DND-41 (cell line): ENCODE measurements around the gene ZNF672.

ENCODE experiments used
- ATAC-seq: fragments of 200-7000 bp; cut with Tn5 transposase; 3 replicates; pipeline ENCODE4 v1.9.1; 2021; ENCODE audit warnings: low read depth; ENCODE audit not compliant: insufficient read depth
- DNase-seq: peaks from one replicate; pipeline ENCODE4 v3.0.0-alpha.2; 2020
- H2AFZ ChIP-seq: 2 replicates; pipeline ENCODE4 v1.6.0; 2012; ENCODE audit warnings: low read depth, low read length
- H3K27ac ChIP-seq: 2 replicates; pipeline ENCODE4 v1.5.1; 2012; ENCODE audit warnings: low read length, inconsistent platforms
- H3K27me3 ChIP-seq: fragments of 200-600 bp; sonication (generic); 2 replicates; pipeline ENCODE4 v1.6.0; 2012; ENCODE audit warnings: low read length, mild to moderate bottlenecking, inconsistent platforms; ENCODE audit not compliant: insufficient read depth, poor library complexity
- H3K36me3 ChIP-seq: 2 replicates; pipeline ENCODE4 v1.5.1; 2012; ENCODE audit warnings: low read length, inconsistent platforms; ENCODE audit not compliant: insufficient read depth
- H3K4me1 ChIP-seq: 2 replicates; pipeline ENCODE4 v1.5.1; 2012; ENCODE audit warnings: mild to moderate bottlenecking, low read length; ENCODE audit not compliant: insufficient read depth
- H3K4me2 ChIP-seq: 2 replicates; pipeline ENCODE4 v1.6.0; 2012; ENCODE audit warnings: mild to moderate bottlenecking, moderate library complexity, low read length, inconsistent platforms; ENCODE audit not compliant: insufficient read depth
- H3K4me3 ChIP-seq, 2 experiments: fragments of 200-600 bp in 1 of 2; shearing (Covaris generic) in 1 of 2; 2 replicates each; pipeline ENCODE4 v1.5.1; 2012 to 2016; ENCODE audit warnings: inconsistent platforms in 2 of 2, low read length in 2 of 2, mild to moderate bottlenecking in 2 of 2, low read depth in 1 of 2, moderate library complexity in 1 of 2
- H3K79me2 ChIP-seq: 2 replicates; pipeline ENCODE4 v1.6.0; 2012; ENCODE audit warnings: low read length, inconsistent platforms; ENCODE audit not compliant: insufficient read depth
- H3K9ac ChIP-seq: 2 replicates; pipeline ENCODE4 v1.6.0; 2012; ENCODE audit warnings: low read depth, mild to moderate bottlenecking, inconsistent platforms, low read length, moderate library complexity
- H3K9me3 ChIP-seq: 2 replicates; pipeline ENCODE4 v1.5.1; 2012; ENCODE audit warnings: low read length, moderate library complexity, mild to moderate bottlenecking, inconsistent platforms; ENCODE audit not compliant: insufficient read depth, severe bottlenecking
- H4K20me1 ChIP-seq: 2 replicates; pipeline ENCODE4 v1.6.0; 2012; ENCODE audit warnings: low read length; ENCODE audit not compliant: insufficient read depth
- EZH2 ChIP-seq: IDR thresholded peaks from 3 replicates; pipeline ENCODE4 v1.6.1; 2012; ENCODE audit warnings: borderline replicate concordance, low read depth, mild to moderate bottlenecking, moderate library complexity, low read length, inconsistent platforms; ENCODE audit not compliant: severe bottlenecking
- TF ChIP-seq, protein P1 (sequence below): IDR thresholded peaks from 2 replicates; pipeline ENCODE4 v1.5.1; 2012; ENCODE audit warnings: borderline replicate concordance, low read length, moderate library complexity, mild to moderate bottlenecking; ENCODE audit not compliant: poor library complexity, severe bottlenecking; ENCODE audit errors: extremely low read depth

ZNF672 gene

DNA sequence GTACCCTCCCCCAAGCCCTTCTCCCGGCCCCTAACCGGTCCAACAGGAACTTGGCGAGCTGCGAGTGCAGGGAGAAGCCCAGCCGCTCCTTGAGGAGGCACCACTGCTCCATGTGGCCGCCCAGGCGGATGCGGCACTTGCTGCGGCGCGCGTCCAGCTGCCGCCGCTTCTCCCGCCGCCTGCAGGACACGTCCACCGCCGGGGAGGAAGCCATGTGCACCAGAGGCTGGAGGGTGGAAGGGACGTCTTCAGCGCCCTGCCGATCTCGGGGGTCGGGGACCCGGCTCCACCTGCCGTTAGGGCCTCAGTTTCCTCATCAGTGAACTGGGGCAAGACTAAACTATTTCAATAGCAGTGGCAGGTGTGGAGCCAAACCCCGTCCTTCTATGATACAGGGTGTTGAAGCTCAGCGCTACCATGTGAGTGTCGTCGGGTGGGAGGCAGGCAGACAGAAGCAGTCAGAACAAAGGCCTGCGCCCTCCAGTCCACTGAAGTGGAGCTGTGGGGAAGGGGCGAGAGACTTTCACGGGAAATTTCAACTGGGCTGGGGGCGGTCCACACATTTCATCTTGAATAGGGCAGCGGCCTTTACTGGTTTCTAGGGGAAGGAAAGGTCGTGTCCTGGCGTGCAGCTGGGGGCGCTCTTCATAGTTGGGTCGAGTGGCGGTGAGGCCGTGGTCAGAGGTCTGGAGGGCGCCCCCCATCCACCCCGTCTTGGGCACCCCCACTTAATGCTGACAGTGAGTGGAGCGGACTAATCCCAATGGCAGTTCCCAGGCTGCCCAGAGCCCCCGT is 20.3 kb downstream of the ZNF672 start:
- ATAC-seq, result peak; percentile 22
- no peaks in the 10 kb centered on the region for H3K9me3 ChIP-seq
- peaks cover 32% of the 10 kb centered on the region for H3K36me3 ChIP-seq
- peak overlapping the region; percentile 95 for H3K4me2 ChIP-seq
- peaks cover 30% of the 10 kb centered on the region for H3K79me2 ChIP-seq
- peaks cover 54% of the 10 kb centered on the region for H3K4me1 ChIP-seq
- H4K20me1 ChIP-seq, result 0 out of 2 replicates have a peak, but pooled peaks cover under 1% of the 10 kb centered on the region
- DNase-seq, result peak; percentile 60
- peak overlapping the region; percentile 97 for H2AFZ ChIP-seq
- peak overlapping the region; percentile 55 to 94 for H3K4me3 ChIP-seq
- TF ChIP-seq EZH2, result no peak
- TF ChIP-seq, protein P1, sequence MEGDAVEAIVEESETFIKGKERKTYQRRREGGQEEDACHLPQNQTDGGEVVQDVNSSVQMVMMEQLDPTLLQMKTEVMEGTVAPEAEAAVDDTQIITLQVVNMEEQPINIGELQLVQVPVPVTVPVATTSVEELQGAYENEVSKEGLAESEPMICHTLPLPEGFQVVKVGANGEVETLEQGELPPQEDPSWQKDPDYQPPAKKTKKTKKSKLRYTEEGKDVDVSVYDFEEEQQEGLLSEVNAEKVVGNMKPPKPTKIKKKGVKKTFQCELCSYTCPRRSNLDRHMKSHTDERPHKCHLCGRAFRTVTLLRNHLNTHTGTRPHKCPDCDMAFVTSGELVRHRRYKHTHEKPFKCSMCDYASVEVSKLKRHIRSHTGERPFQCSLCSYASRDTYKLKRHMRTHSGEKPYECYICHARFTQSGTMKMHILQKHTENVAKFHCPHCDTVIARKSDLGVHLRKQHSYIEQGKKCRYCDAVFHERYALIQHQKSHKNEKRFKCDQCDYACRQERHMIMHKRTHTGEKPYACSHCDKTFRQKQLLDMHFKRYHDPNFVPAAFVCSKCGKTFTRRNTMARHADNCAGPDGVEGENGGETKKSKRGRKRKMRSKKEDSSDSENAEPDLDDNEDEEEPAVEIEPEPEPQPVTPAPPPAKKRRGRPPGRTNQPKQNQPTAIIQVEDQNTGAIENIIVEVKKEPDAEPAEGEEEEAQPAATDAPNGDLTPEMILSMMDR, result peak; percentile 62
- H3K9ac ChIP-seq, result peak overlapping the region; percentile 97
- no peaks in the 10 kb centered on the region for H3K27me3 ChIP-seq
- peak overlapping the region; percentile 91 for H3K27ac ChIP-seq

DNA sequence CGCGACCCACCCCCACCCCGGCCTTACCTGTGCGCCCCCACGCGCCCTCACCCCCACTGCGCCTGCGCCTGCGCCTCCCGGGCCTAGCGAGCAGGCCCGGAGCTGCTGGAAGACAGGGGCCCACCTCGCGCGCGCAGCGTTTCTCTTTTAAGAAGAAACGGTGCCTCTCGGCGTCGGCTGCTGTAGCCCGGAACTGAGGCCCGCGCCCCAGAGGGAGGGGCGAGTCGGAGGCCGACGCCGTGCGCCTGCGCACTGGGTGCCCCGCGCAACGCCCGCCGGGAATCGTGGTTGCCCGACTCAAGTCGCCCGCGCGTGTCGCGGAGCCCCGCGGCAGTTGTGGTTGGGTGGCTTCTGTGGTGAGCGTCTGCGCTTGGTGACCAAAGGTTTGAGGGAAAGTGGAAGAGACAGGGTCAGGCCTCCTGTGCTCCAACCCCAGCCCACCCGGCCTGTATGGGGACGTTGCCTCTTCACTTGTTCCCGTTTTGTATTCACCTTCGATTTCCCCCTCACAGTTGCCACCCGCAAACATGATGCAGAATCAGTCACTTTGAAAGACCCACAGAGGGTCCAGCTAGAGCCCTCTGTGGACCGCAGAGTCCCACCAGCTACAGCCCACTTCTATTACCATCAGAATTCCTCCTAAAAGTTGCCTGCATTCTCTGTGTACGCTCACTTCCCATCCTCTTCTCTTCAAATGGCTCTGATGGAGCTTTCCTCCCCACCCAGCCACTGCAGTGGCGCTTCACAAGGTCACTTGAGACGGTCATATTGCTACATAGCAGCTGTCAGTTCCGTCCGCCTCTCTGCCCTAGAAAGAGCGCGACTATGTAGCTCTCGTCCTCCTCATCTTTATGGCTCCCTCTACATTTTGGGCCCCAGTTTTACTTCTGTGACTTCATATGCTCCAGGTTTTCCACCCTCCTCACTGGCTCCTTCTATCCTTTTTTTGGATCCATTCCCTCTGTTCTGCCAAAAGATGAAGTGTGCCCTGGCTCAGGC is 21.2 kb downstream of the ZNF672 start, which contains the start of gene ZNF692:
Gene ZNF692, minus strand, starts transcription at position 195 of the 999 bp plus-strand sequence. CDS start 776 bp downstream, outside the sequence.
- Histone ChIP-seq H3K4me3 (peak within 1 kb of the TSS; percentile 55 to 94), H2AFZ (peak within 1 kb of the TSS; percentile 97), H3K79me2 (peaks cover 26% of the 10 kb centered on the region), H3K9ac (peak within 1 kb of the TSS; percentile 97), H3K4me1 (peaks cover 63% of the 10 kb centered on the region), H4K20me1 (no peaks in the 10 kb centered on the region), H3K27ac (peak within 1 kb of the TSS; percentile 92), H3K9me3 (no peaks in the 10 kb centered on the region), H3K36me3 (peaks cover 23% of the 10 kb centered on the region), H3K4me2 (peak within 1 kb of the TSS; percentile 95), H3K27me3 (no peaks in the 10 kb centered on the region)
- ATAC-seq, result peak; percentile 78
- TF ChIP-seq, protein P1, result no peak
- TF ChIP-seq EZH2, result no peak
- DNase-seq, result peak; percentile 98

DNA sequence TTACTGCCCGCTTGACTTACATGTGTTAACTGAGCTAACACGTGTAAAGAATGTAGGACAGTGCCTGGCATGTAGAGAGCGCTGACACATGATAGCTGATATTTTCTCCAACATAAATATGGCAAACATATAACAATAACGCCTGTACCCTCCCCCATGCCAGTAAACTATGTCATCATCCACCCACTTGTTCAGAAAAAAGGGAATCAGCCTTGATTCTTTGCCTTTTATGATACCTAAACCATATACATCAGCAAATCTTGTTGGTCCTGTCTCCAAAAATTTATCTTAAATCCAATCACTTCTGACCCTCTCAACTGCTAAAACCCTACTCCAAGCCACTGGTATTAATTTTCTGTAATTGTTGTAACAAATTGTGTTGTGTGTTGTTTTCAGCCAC is 22.0 kb downstream of the ZNF672 start:
- Histone ChIP-seq H3K9ac (peak overlapping the region; percentile 97), H4K20me1 (no peaks in the 10 kb centered on the region), H3K9me3 (no peaks in the 10 kb centered on the region), H3K79me2 (peaks cover 26% of the 10 kb centered on the region), H3K36me3 (peaks cover 15% of the 10 kb centered on the region), H3K27me3 (no peaks in the 10 kb centered on the region), H3K27ac (peak overlapping the region; percentile 92; the same call in 1 of the 2 replicates), H3K4me2 (peak overlapping the region; percentile 95), H3K4me1 (peaks cover 65% of the 10 kb centered on the region), H2AFZ (peak overlapping the region; percentile 68), H3K4me3 (peak overlapping the region in 1 of 2 experiments; percentile 94; a peak in 2 of 4 replicates)
- DNase-seq, result no peak
- no peak for ATAC-seq
- no peak for TF ChIP-seq EZH2
- TF ChIP-seq, protein P1, result no peak
